Measurements from ENCODE around the gene GYG2. TPM values are rescaled to one million over a fixed set of nuclear protein-coding genes. Genes with fewer than 3 reads are reported as not detected.
"Not testable (repeated sequence)": the region's sequence is repeated elsewhere in the genome, so short reads cannot be mapped to it uniquely, and the experiment has no call there.

The GYG2 gene
- total RNA-seq, 2 experiments from 2014 or later: not detected

DNA sequence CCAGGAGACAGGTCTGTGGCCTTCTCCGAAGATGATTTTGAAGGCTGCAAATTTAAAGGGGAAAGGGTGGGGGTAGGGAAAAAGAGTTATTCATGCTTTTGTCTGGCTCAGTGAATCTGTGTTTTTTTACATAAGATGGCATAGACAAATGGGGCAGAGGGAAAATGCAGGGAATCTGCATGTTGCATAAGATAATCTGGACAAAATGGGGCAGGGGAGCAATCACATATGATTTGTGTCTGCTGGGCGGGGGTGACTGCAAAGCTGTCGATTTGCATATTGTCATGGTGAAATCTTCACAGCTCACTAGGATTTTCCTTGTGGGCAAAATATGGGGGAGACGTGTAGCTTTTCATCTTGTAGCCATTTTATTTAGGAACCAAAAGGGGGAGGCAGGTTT, 29.4 kb upstream of the GYG2 start:
- no peaks in the 10 kb centered on the region for H3K27me3 Mint-ChIP-seq
- DNase-seq: no peak
- H3K36me3 Mint-ChIP-seq: no peaks in the 10 kb centered on the region
- CTCF ChIA-PET: no interaction called here
- no peak overlapping the region for H3K27ac Mint-ChIP-seq
- intact Hi-C loops (cut with micrococcal nuclease): no loop called here
- no peak overlapping the region for H3K4me3 Mint-ChIP-seq
- POLR2A ChIA-PET: no interaction called here
- no peaks in the 10 kb centered on the region for H3K4me1 Mint-ChIP-seq (ENCODE audit: low read depth)
- H3K9me3 Mint-ChIP-seq: no peaks in the 10 kb centered on the region

DNA sequence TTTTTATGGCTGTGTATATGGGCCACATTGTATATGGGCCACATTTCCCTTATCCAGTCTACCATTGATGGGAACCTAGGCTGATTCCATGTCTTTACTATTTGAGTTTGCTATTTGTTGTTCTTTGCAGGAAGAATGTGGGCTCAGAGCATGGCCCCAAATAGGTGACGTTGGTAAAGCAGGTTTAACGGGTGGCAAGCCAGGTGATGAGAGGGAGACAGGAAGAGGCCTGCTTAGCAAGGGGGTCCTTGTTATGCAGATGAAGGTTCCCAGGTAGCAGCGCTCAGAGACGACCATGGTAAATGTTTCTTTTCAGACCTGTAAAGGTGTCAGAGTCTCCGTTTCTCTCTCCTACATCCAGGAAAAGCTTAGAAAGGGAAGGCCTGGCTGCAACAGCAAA, 28.8 kb upstream of the GYG2 start:
- intact Hi-C loops (cut with micrococcal nuclease): not testable (repeated sequence)

DNA sequence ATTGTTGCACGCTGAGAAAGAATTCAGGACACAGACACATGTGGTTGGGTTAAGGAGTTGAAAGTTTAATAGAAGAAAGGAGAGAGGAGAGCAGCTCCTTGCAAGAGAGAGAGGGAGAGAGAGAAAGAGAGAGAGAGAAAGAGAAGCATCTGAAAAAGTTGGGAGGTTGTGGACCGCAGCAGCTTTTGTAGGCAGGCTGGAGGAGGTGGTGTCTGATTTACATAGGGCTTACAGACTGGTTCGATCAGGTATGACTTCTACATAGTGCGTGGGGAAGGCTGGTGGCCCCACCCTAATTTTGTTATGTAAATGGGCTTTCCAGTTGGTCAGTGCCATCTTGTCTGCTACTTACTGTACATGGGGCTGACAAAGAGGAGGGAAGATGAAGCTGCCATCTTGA, 27.5 kb upstream of the GYG2 start:
- Mint-ChIP-seq H3K27me3 (no peaks in the 10 kb centered on the region), H3K27ac (no peak overlapping the region), H3K4me3 (no peak overlapping the region), H3K36me3 (no peaks in the 10 kb centered on the region), H3K9me3 (no peaks in the 10 kb centered on the region), H3K4me1 (ENCODE audit: low read depth) (no peaks in the 10 kb centered on the region)
- DNase-seq: no peak
- ChIA-PET POLR2A (no interaction called here), CTCF (no interaction called here)
- intact Hi-C loops (cut with micrococcal nuclease): no loop called here

More for the DNA sequence above, 28.8 kb upstream of the GYG2 start:
- H3K4me3 Mint-ChIP-seq; H3K4me1 Mint-ChIP-seq (ENCODE audit: low read depth); H3K36me3 Mint-ChIP-seq; H3K9me3 Mint-ChIP-seq; POLR2A ChIA-PET; H3K27ac Mint-ChIP-seq; DNase-seq; H3K27me3 Mint-ChIP-seq; CTCF ChIA-PET: not testable (repeated sequence)

DNA sequence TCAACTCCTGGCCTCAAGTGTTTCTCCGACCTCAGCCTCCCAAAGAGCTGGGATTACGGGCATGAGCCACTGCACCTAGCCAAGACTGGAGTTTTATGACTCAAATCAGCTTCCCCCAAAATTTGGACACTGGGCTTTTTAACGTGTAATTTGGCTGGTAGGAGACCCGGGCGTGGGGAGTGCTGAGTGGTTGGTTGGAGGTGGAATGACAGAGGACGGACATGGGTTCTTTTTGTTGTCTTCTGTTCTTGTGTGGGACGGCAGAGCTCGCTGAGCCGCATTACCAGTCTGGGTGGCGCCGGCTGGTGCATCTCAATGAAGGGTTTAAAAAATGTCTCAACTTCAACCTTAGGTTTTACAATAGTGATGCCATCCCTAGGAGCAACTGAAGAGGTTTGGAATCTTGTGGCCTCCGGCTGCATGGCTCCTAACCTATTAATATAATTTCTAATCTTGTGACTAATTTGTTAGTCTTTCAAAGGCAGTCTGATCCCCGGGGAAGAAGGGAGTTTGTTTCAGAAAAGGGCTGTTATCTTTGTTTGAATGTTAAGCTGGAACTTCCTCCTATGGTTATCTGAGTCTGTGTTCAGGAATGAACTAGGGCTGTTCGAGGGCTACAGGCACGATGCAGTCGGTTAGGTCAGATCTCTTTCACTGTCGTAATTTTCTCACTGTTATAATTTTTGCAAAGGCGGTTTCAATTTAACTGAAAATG, 26.2 kb upstream of the GYG2 start:
- H3K4me1 Mint-ChIP-seq (ENCODE audit: low read depth); DNase-seq; H3K27ac Mint-ChIP-seq; H3K36me3 Mint-ChIP-seq; H3K27me3 Mint-ChIP-seq; intact Hi-C loops (cut with micrococcal nuclease); POLR2A ChIA-PET; CTCF ChIA-PET; H3K4me3 Mint-ChIP-seq; H3K9me3 Mint-ChIP-seq: not testable (repeated sequence)

DNA sequence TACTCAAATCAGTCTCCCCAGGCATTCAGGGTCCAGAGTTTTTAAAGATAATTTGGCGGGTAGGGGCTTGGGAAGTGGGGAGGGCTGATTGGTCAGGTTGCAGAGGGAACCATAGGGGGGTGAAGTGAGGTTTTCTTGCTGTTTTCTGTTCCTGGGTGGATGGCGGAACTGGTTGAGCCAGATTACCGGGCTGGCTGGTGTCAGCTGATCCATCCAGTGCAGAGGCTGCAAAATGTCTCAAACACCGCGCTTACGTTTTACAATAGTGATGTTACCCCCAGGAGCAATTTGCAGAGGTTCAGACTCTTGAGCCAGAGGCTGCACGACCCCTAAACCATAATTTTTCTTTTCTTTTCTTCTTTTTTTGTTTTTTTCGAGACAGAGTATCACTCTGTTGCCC, 25.2 kb upstream of the GYG2 start:
- H3K4me1 Mint-ChIP-seq (ENCODE audit: low read depth); H3K9me3 Mint-ChIP-seq; H3K27ac Mint-ChIP-seq; POLR2A ChIA-PET; CTCF ChIA-PET; H3K4me3 Mint-ChIP-seq; DNase-seq; intact Hi-C loops (cut with micrococcal nuclease); H3K27me3 Mint-ChIP-seq; H3K36me3 Mint-ChIP-seq: not testable (repeated sequence)

DNA sequence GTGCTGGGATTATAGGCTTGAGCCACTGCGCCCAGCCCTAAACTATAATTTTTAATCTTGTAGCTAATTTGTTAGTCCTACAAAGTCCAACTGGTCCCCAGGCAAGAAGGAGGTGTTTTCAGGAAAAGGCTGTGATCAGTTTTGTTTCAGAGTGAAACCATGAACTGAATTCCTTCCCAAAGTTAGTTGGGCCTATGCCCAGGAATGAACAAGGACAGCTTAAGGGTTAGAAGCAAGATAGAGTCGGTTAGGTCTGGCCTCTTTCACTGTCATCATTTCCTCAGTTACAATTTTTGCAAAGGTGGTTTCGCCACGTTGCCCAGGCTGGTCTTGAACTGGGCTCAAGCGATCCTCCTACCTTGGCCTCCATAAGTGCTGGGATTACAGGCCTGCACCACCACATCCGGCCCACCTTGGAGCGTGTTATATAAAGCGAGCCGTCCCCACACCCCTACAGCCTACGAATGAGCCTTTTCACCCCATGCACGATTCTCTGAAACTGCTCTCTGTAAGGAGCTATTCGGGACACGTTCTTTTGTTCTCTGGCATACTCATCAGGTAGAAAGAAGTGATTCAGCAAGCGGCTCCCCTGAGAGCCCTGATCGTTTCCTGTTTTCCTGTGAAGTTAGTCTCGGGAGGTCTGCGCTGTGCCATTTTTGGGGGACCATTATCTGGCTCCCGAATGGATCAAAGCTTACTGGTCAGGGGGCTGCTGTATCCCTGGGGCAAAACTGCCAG, 24.5 kb upstream of the GYG2 start:
- intact Hi-C loops (cut with micrococcal nuclease); CTCF ChIA-PET; DNase-seq; H3K4me3 Mint-ChIP-seq; H3K4me1 Mint-ChIP-seq (ENCODE audit: low read depth); POLR2A ChIA-PET; H3K27ac Mint-ChIP-seq; H3K27me3 Mint-ChIP-seq; H3K9me3 Mint-ChIP-seq; H3K36me3 Mint-ChIP-seq: not testable (repeated sequence)

DNA sequence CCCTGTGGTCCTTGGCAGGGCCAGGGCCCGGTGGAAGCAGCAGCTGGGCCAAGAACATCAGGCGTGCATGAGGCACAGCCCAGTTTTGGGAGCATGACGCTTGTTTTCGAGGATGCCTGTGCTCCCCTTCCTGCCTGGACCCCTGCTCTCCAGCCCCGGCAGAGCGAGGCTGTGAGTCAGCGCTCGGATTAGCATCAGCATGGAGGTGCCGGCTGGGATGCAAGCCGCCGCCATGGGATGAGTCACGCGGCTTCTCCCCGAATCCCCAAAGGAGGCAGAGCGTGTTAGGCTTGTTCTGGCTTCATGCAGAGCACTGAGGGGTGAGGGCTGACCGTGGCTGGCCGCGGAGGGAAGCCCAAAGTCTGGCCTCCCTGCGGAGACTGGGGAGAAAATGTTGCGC, 23.9 kb upstream of the GYG2 start:
- H3K4me1 Mint-ChIP-seq (ENCODE audit: low read depth); POLR2A ChIA-PET; intact Hi-C loops (cut with micrococcal nuclease); H3K36me3 Mint-ChIP-seq; H3K4me3 Mint-ChIP-seq; CTCF ChIA-PET; DNase-seq; H3K27me3 Mint-ChIP-seq; H3K27ac Mint-ChIP-seq; H3K9me3 Mint-ChIP-seq: not testable (repeated sequence)

DNA sequence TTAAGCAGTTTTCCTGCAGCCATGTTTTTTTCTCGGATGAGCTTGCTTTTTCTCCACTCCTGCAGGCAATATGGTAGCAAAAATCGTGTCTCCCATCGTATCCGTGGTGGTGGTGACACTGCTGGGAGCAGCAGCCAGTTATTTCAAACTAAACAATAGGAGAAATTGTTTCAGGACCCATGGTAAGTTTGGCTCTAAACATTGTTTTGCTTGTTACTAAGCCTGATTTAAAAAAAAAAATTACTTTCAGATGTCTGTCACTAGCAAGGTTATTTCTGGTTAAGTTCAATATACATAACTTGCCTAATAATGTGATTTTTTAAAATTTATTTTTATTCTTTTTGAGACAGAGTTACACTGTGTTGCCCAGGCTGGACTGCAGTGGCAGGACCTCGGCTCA, 17.5 kb upstream of the GYG2 start:
- no peak for DNase-seq
- ChIA-PET CTCF (no interaction called here), POLR2A (no interaction called here)
- Mint-ChIP-seq H3K27me3 (no peaks in the 10 kb centered on the region), H3K4me3 (no peak overlapping the region), H3K27ac (no peak overlapping the region), H3K4me1 (ENCODE audit: low read depth) (peaks cover 7% of the 10 kb centered on the region), H3K36me3 (no peaks in the 10 kb centered on the region), H3K9me3 (no peaks in the 10 kb centered on the region)
- intact Hi-C loops (cut with micrococcal nuclease): no loop called here

DNA sequence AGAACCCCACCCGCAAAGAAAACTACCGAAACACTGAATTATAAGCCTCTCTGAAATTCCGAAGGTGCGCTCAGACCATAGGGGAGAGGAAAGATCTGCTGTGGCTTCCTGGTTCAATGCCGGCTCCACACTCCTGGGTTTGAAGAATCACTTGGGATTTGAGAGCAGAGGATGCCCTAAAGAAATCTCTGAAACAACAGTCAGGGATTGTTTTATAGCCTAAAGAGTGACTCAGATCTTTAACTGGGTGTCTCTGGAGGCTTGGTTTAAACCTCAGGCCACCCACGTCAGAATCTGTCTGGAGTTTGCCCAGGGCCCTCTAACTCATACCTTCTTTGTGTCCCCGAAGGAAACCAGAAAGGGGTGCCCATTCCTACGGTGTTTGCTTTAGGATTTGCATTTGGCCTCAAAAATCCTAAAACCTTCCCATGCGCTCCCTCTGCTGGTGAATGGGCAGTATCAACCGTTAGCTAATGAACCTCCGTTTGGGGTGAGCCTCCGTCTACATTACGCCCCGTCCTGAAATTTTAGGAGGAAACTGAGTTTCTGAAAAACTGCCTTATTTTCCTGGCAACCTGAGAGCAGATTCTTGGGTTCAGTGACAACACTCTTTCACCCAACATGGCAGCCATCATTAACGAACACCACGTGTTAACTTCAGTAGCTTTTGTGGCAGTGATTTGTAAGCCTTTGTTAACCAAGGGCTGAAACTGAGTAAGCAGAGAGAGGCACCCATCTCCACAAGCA, 16.4 kb upstream of the GYG2 start:
- H3K9me3 Mint-ChIP-seq; H3K27ac Mint-ChIP-seq; H3K27me3 Mint-ChIP-seq; H3K36me3 Mint-ChIP-seq; H3K4me1 Mint-ChIP-seq (ENCODE audit: low read depth); CTCF ChIA-PET; POLR2A ChIA-PET: not testable (repeated sequence)
- H3K4me3 Mint-ChIP-seq: peak overlapping the region; percentile 52
- peak; percentile 35 for DNase-seq
- intact Hi-C loops (cut with micrococcal nuclease): loop anchor here (1.0 kb wide), 1 partner anchor 168 kb away; no protein-coding TSS in a partner anchor

DNA sequence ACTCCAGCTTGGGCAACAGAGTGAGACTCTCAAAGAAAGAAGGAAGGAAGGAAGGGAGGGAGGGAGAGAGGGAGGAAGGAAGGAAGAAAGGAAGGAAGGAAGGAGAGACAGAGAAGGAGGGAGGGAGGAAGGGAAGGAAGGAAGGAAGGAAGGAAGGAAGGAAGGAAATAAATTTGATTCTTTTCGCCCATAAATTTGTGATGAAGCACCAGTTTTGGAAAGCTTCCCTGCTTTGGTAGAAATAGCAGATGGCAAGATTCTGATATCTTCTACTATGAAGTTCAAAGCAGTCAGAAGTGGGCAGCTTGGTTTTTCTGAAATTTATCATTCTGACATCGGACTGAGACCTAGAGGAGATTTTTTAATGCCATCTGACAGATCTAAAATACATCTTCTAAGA, 11.7 kb upstream of the GYG2 start:
- ChIA-PET CTCF (no interaction called here), POLR2A (no interaction called here)
- Mint-ChIP-seq H3K27ac (no peak overlapping the region), H3K9me3 (no peaks in the 10 kb centered on the region), H3K36me3 (no peaks in the 10 kb centered on the region), H3K4me3 (no peak overlapping the region), H3K27me3 (no peaks in the 10 kb centered on the region), H3K4me1 (ENCODE audit: low read depth) (peaks cover 5% of the 10 kb centered on the region)
- DNase-seq: no peak
- intact Hi-C loops (cut with micrococcal nuclease): no loop called here

DNA sequence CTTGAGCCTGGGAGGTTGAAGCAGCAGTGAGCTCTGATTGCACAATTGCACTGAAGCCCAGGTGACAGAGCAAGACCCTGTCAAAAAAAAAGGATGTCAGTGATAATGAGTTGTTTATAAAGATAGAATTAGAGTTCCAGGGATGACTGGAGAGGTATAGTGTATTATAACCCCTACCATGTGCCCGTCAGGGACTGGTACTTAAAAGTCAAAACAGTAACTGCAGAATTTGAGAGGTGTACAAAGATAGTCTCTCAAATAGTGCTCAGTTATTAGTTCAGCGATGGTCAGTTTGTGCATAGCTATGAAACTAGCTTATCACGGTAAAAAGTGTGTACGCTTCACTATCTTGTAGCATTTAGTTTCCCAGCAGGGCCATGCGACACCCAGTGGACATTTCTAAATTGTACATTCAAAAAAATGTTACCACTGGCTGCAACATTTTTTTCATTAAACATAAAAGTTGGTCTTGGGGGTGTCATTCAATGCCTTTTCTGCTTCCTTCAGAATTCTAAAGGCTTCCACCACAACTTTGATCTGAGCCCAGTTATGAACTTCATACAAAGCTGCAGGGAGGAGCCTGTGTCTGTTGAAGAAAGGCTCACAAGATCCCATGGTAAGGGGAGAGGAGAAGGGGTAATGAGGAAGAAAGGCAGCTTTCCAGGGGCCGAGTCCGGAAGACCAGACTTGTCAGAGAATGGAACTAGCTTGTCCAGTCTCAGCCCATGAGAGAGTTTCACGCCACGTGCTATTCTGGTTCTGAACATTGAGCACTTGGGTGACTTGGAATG, 9.2 kb upstream of the GYG2 start:
- H3K9me3 Mint-ChIP-seq: no peaks in the 10 kb centered on the region
- H3K36me3 Mint-ChIP-seq: no peaks in the 10 kb centered on the region
- peaks cover 2% of the 10 kb centered on the region for H3K27me3 Mint-ChIP-seq
- H3K27ac Mint-ChIP-seq: no peak overlapping the region
- no peak overlapping the region for H3K4me3 Mint-ChIP-seq
- ChIA-PET CTCF (interaction anchor here (1.4 kb wide), 1 partner anchor 11 kb away, joined by 3 read pairs; no protein-coding TSS in a partner anchor), POLR2A (no interaction called here)
- H3K4me1 Mint-ChIP-seq (ENCODE audit: low read depth): peaks cover 2% of the 10 kb centered on the region
- DNase-seq: peak; percentile 8
- intact Hi-C loops (cut with micrococcal nuclease): no loop called here

DNA sequence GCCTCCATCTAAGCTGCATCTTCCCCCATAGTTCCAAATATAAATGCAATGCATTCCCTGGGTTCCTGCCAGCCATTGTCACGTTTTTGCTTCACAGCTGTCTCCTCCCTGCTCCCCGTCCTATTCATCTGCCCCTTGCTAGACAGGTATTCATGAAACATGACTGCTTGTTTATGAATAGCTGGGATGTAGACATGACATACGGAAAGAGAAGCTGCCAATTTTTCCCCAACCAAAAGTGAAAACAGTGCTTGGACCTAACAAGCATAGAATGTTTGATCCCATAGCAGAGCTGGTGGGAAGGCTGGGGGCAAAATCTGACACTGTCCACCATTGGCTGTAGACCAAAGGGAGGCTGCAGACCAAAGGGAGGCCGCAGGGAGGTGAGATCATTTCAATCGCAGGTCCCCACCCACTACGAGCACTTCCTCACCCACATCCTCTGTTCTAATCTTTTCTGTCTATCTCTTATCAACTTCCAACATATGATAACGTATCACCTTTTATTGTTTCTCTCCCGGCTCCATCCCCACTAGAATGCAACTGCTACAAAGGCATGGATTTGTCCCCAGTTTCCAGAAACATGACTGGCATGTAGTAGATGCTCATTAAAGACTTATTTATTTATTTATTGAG, 8.5 kb upstream of the GYG2 start:
- DNase-seq: no peak
- H3K36me3 Mint-ChIP-seq: no peaks in the 10 kb centered on the region
- intact Hi-C loops (cut with micrococcal nuclease): no loop called here
- peaks cover 2% of the 10 kb centered on the region for H3K27me3 Mint-ChIP-seq
- ChIA-PET POLR2A (no interaction called here), CTCF (interaction anchor here (1.4 kb wide), 1 partner anchor 10 kb away, joined by 3 read pairs; no protein-coding TSS in a partner anchor)
- H3K27ac Mint-ChIP-seq: no peak overlapping the region
- H3K9me3 Mint-ChIP-seq: no peaks in the 10 kb centered on the region
- peaks cover 2% of the 10 kb centered on the region for H3K4me1 Mint-ChIP-seq (ENCODE audit: low read depth)
- no peak overlapping the region for H3K4me3 Mint-ChIP-seq
